Thyroid gland (tissue), 4 donors: ENCODE data around the gene UBE2R2.

Experiments
- POLR2A ChIP-seq, 2 donors: fragments of 450-650 bp; IDR thresholded peaks; one replicate each; pipeline ENCODE4 v1.6.1; 2017; ENCODE audit warnings: antibody characterized with exemption in 2 of 2, mild to moderate bottlenecking in 2 of 2, moderate library complexity in 1 of 2
- TF ChIP-seq, protein P1 (sequence below), 6 experiments: fragments of 200-600 bp in 3 of 6; fragments of 450-650 bp in 3 of 6; sonication (generic) in 3 of 6; IDR thresholded peaks; one replicate each; pipeline ENCODE4 v1.5.1; 2016 to 2019; ENCODE audit warnings: antibody characterized with exemption in 6 of 6, mild to moderate bottlenecking in 2 of 6, inconsistent platforms in 1 of 6, moderate library complexity in 1 of 6

GRCh38 chr9:33858423-33858822 is 41.5 kb downstream of the UBE2R2 start:
- TF ChIP-seq POLR2A (IDR thresholded peaks at IDR 0.05): no peak
- TF ChIP-seq, protein P1, sequence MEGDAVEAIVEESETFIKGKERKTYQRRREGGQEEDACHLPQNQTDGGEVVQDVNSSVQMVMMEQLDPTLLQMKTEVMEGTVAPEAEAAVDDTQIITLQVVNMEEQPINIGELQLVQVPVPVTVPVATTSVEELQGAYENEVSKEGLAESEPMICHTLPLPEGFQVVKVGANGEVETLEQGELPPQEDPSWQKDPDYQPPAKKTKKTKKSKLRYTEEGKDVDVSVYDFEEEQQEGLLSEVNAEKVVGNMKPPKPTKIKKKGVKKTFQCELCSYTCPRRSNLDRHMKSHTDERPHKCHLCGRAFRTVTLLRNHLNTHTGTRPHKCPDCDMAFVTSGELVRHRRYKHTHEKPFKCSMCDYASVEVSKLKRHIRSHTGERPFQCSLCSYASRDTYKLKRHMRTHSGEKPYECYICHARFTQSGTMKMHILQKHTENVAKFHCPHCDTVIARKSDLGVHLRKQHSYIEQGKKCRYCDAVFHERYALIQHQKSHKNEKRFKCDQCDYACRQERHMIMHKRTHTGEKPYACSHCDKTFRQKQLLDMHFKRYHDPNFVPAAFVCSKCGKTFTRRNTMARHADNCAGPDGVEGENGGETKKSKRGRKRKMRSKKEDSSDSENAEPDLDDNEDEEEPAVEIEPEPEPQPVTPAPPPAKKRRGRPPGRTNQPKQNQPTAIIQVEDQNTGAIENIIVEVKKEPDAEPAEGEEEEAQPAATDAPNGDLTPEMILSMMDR (IDR thresholded peaks at IDR 0.05): no peak
